ENCODE measurements around the gene DSCAML1.
A peak's percentile ranks its signal among the peaks of the same experiment; 100 is the strongest.

DSCAML1 gene

DNA sequence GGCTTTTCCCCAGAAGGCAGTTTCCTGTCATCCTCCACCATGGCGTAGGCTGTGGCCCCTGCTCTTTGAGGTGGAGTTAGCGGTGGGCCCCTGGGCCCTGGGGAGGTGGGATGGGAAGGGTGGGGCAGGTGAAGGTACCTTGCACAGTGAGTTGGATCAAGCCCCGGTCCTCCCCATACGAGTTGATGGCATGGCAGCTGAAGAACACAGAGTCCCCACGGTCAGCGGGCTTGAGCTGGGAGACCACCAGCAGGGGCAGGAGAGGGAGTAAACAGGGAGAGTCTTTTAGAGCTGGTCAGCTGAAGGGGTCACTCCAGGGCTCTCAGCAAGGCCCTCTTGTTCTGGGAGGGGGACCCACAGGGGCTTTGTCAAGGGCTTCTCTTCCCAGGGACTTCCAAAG is 316.0 kb downstream of the DSCAML1 start:
- no peak for DNase-seq

DNA sequence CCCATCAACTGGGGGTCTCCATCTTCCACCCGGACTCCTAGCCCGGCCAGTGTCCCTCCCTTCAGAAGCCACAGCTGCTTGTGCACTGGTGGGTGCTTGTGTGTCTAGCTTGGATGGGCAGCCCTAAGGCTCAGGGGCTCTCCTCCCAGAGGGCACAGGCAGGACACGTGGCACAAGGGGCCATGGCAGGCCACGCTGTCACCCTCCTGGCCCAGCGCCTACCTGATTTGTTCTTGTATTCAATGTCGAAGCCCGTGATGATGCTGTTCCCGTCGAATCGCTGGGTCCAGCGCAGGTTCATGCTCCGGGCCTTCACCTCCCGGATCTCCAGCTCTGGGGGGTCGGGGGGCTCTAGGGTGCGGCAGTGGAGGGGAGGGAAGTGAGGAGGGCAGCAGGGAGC is 316.8 kb downstream of the DSCAML1 start:
- DNase-seq: no peak

DNA sequence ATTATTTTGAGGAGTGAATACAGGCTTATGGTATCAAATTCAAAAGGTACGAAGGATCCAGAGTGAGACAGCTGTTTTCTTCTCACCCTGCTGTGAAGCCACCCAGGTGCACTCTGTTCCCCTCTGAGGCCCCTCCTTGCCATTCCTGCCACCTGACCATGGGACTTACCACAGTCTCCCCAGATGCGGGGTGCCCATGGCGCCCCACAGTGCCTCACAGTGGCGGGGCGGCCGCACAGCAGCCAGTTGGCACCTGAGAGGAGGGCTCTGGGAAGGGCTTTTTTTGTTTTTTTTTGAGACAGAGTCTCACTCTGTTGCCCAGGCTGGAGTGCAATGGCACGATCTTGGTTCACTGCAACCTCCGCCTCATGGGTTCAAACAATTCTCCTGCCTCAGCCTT is 317.6 kb downstream of the DSCAML1 start:
- no peak for DNase-seq

DNA sequence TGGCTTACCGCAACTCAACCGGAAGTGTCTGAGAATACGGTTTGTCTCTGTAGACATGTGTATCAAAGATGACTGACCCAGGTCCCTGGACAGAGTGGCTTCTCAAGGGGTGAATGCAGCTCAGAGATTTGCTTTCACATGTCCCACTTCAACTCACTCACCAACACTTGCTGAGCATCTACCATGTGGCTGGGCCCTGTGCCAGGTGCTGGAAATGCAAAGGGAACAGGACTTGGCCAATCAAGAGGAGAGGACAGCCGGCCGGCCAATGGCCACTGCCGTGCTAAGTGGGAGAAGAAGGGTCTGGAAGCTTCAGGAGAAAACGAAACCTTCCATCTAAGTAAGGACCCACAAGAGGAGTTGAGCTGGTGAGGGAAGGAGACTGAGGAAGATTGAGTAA is 318.1 kb downstream of the DSCAML1 start:
- DNase-seq: no peak

DNA sequence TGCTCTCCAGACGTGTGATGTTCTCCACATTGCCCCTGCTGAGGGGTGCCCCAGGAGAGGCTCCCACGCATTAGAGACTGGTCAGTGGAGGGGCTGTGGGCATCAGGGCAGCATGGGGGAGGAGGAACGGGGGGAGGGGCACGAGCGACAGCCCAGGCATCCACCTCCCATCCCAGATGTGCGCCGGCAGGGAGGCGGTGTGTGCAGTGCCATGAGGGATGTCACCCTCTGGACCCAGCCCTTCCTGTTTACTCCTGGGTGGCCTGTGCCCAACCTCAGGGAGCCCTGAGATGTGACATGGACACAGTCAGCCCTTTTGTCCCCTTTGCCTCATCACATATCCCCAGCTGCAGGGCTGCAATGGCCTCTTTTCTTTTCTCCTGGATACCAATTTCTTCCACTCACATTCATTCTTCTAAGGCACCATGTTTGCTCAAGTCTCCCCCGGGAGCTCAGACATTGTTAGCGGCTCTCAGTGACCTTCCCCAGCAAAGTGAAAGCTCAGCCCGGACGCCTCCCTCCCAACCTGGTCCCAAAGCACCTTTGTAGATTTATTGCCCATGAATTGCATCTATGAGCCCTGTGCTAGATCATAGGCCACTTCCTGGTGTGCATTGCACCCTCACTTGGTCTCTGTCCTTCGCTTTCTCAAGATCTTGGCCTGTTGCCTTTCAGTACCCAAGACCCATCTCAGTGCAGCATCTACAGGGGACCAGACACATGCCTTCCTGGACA is 318.7 kb downstream of the DSCAML1 start:
- DNase-seq: no peak

DNA sequence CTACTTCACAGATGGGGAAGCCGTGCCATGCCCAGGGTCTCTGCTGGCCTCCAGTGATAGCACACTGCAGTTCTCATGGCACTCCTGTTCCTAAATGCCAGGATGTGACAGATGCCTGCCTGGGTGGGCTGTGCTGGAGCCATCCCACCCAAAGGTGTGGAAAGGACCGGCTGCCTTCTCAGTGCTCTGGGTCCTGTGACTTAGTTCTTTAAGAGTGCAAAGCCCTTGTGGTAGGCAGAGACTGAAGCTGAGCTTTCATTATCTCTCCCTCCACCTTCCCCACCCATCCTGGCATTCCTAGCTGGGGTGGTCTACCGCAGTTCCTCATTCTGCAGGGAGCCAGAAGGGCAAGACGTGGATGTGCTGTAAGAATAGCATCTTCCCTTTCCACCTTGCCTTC is 319.3 kb downstream of the DSCAML1 start:
- DNase-seq: no peak

DNA sequence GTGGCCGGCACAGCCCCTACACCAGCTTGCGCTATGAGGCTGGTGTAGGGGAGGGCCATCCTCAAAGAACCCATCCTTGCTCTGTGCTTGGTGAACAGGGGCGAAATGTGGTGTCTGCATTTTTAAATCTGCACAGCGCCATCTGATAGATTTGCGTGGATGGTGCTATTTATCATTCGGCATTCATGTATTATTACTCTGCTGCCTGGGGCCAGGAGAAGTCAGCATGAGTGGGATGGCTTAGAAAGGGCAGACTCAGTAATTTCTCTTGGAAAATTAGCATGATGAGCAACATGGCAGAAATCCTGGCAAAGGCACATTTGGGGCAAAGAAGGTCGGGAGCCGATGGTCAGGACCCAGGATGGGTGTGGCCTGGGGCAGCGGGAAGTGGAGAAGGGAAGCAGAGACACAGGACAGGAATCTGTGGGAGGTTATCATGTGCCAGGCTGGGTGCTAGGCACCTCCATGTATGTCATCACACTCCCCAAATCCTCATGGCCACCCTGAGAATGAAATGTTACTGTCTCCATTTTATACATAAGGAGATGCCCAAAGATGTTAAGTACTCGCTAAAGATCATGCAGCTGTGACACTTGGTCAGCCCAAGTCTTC is 320.4 kb downstream of the DSCAML1 start:
- DNase-seq: no peak

DNA sequence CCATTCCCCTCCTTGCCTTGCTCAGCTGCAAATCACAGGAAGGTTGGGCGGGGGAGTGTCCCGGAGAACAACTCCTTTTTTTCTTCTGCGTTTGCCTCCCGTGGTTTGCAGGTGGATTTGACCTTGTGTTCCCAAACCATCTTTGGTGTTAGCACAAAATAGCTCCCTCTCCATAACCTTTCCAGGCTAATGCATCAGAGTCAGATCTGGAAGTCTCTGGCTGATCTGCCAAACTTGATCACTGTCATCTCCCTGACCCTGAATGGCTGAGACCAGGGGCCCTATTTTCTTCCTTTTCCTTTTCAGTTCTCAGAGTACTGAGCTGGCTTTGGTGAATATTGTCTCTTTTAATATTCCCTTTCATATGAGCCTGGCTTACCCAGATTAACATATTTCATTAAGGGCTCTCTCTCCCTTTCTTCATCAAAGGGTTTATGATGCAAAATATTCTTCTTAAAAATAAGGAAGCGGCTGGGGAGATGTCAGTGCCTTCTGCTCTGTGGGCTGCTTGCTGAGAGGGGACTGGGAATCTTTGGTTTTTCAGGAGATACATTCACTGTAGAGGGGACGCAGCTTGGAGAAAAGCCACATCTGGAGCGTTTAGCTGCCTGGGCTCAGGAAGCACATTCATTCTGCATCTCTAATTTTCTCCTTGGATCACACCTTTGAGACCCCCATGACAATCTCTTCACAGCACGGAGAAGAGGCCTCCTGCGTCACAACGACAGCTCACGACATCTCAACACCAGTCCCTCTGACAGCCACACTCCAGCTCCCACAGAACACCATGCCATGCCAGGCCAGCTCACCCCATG is 321.1 kb downstream of the DSCAML1 start:
- no peak for DNase-seq

DNA sequence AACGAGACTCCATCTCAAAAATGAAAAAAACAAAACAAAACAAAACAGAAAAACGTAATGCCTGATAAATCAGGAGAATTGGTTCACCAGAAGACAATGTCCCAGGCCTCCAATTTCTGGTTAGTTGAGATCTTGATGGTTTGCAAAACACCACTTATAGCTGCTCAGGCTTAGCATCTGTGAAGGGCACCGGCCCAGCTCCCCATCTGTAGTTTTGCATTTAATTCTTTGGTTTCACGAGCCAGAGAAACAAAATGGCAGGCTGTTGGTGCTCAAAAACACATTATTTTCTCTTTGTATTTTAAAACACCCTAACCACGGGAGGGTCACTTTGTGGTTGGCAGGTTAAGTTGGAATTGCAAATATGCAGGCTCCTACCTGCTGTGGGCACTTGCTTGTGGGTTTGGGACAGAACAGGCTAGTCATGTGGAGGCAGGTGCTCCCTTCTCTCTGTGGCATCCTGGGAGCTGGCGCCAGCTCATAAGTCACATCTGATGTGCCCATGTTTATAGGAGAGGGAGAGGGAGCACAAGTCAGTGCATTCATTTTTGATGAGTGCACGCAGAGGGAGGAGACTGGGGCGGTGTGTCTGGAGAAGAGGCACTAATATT is 323.4 kb downstream of the DSCAML1 start:
- no peak for DNase-seq

DNA sequence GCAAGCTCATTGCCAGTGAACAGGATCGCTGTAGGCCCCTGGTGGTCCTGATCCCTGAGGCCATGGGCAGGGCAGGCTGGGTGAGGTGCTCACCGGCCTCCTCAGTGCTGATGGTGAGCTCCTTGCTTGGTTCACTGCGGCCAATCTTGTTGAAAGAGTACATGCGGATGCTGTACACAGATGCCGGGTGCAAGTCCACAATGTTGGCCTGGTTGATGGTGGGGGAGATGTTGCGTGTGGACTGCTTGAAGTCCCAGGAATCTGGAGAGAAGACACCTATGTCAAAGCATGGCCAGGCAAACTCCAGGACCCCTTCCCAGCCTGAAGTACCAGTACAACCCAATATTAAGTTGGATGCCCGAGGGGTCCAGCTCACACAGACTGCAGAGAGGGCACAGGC is 325.2 kb downstream of the DSCAML1 start:
- no peak for DNase-seq

DNA sequence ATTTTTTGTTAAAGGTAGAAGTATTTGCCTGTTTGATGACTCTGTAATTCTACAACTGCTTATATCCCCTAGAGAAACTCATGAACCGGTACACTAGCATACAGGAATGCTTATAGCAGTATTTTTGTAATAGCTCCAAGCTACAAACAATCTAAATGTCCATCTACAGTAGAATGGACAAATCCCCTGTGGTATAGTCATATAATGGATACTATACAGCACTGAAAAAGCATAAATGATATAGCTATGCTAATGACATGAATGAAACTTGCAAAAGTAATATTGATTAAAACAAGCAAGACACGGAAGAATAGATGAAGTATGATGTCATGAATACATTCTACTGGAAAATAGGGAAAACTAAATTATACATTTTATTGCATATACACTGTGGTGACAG is 326.4 kb downstream of the DSCAML1 start:
- DNase-seq: no peak

DNA sequence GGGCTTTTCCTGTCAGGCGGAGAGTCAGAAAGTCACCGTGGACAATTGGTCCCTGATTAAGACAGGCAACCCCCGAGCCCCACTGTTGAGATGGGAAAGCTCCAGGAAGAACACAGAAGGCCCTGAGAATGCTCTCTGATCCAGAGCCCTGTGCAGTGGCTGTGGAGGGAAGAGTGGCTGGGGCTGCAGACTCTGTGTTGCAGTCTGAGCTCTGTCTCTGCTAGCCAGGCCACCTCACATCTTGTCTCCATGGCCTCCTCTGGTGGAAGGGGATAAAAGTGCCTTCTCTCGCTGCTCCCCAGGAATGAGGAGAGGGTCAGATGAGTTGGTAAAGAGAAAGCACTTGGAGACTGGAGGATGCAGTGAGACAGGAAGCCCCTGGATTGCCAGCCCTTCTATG is 328.1 kb downstream of the DSCAML1 start:
- no peak for DNase-seq

DNA sequence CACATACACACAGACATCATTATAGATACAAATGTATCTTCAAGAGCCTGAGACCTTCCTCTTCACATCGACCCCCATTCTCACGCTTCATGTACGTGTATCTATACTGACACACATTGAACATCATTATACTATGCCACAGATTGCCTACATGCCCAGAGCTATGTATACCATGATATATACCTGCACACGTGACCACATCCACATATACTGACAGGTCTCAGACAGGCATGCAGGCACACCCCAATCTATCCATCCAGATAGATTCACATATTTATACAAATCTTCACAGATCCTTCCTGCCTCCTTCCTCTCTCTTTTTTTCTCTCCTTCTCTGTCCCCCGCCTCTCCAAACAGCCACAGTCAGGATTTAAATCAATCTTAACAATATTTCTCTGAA is 329.2 kb downstream of the DSCAML1 start:
- no peak for DNase-seq

DNA sequence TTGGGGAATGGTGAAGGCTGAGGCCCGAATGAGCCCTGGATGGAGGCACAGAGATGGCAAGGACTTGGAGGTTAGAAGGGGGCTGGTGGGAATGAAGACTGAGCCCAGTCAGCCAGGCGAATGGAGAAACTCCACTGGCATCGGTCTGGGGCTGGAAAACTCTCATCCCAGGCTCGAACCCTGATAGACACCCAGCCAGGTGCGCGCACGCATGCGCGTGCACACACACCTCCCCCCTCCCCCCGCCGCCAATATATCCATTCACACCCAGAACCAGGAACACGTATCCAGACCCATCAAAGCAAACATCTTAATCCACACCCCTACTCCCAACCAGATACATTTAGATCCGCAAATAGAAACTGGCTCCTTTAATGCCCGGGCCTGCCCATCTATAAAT is 330.1 kb downstream of the DSCAML1 start:
- DNase-seq: no peak

DNA sequence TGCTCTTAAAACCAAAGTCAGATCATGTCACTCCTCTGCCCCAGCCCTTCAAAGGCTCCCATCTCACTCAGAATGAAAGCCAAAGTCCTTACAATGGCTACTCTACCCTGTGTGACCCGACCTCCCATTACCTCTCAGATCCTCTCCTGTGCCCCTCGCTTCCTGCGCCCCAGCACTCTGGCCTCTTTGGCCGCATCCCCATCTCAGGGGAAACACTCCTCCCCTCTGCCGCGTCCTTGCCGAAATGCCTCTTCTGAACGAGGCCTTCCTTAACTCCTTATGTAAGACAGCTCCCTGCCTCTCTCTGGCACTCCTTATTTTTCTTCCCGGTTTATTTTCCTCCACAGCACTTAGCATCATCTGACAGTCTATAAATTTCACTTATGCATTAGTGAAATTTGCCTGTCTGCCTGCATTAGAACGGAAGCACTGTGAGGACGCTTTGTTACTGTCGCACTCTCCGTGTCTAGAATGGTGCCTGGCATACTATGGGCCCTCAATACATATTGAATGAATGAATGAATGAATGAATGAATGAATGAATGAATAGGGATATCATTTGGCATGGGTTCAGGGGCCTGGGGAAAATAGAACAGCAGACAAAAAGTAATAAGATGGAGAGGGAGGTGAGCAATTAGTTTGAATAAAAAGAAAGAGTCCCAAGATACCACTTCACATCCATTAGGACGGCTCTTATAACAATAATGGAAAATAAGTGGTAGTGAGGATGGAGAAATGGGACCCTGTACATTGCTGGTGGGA is 331.6 kb downstream of the DSCAML1 start:
- DNase-seq: no peak

DNA sequence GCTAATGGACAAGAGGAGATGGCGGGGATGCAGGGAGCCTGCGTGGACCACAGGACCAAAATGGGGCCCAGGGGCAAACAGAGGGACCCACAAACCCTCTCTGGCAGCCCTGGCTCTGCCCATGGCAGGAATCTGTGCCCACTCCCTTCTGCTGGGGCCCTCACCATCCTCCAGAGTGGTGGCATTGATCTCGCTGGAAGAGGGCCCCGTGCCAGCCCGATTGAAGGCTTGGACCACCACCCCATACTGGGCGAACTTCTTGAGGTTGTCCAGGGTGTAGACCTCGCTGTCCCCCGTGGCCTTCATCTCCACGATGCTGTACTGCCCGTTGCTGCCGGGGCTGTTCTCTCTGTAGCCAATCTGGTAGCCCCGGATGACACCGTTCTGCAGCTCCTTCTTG is 332.2 kb downstream of the DSCAML1 start:
- no peak for DNase-seq

DNA sequence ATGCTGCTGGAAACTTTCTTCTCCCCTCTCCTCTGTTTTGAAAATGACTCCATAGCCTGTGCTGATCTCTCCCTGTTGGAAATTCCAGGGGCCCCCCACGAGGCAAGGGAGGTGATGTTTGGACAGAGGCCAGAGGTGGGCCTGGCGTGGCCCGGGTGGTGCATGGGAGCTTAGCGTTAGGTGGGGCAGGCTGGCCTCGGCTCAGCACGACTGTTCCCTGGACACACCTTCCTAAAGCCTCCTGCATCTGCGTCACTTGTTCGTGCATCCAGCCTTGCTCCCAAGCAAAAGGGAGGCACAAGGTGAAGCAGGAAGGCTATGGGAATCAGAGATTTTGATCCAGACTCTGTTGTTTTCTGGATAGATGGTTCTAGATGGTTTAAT is 334.2 kb downstream of the DSCAML1 start:
- DNase-seq: no peak

DNA sequence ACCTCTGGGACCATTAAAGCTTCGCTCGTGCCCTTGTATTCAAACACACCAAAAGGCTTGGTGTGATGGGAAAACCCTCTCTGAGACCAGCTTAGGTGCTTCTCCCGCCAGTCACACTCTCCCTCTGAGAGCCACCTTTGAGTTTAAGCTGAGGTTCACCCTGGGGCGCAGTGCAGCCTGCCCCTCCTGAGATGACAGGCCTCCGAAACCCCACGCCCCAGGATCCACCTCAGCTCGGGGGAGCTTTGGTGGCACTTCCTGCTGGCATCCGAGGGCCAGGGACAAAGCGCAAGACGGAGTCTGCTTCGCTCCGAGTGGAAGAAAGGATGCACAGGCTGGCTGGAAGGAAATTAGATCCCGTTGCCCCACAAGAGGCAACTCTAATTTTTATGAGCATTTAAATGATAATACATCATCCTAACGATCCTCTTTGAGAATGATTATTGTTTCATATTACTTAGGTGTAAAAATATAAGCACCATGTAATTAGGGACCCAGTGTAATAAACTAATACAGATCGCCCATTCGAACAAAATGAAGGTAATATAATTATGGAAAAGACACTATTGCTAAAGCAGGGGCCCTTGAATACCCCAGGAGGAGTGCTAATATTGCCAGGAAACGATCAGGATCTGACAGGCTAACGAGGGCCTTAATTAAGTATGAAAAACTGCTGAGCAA is 334.7 kb downstream of the DSCAML1 start:
- DNase-seq: no peak

DNA sequence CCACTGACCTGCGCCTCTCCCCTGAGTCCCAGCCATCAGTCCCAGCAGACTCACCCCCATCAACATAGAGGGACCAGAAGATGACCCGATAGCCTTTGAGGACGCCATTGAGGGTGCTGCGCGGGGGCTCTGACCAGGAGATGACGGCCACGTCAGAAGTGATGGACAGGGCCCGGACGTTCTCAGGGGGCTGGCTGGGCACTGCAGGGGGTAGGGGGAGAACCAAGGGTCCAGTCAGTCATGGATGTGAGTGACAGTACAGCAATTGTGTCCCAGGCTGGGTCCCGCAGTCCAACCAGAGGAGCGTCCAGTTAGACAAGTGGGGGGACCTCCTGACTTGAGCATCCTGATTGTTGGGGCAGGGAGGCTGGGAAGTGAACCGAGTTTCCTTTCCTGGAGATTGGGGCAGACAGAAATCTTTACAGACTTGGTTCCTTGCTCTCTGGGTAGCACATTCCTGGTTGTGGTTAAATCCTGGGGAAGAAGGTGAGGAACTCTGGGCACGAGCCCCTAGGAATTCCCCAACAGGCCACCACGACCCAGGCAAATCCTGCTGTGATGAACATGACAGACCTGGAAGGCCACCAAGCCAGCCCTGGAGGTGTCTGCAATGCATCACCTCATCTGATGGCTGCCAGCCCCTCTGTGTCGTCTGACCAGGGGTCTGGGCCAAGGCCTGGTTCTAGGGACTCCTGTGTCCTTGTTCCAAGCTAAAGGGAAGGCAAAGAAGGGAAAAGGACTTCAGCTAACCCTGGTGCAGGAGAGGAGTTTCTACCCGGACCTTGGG is 335.4 kb downstream of the DSCAML1 start:
- DNase-seq: no peak

DNA sequence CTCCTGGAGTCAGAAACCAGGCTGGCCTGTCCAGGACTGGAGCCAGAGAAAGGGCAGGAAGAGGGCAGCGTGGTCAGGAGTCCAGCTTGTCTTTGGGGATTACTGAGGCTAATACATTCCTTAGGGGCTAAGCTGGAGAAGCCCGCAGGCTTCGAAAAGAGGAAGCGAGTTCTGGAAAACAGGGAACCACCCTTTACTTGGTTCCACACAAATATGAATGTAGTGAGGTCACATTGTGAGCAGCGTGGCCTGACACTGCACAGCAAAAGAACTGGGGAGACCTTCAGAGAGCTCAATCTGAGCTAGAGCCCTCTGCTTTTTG is 337.1 kb downstream of the DSCAML1 start:
- DNase-seq: peak; percentile 83

DNA sequence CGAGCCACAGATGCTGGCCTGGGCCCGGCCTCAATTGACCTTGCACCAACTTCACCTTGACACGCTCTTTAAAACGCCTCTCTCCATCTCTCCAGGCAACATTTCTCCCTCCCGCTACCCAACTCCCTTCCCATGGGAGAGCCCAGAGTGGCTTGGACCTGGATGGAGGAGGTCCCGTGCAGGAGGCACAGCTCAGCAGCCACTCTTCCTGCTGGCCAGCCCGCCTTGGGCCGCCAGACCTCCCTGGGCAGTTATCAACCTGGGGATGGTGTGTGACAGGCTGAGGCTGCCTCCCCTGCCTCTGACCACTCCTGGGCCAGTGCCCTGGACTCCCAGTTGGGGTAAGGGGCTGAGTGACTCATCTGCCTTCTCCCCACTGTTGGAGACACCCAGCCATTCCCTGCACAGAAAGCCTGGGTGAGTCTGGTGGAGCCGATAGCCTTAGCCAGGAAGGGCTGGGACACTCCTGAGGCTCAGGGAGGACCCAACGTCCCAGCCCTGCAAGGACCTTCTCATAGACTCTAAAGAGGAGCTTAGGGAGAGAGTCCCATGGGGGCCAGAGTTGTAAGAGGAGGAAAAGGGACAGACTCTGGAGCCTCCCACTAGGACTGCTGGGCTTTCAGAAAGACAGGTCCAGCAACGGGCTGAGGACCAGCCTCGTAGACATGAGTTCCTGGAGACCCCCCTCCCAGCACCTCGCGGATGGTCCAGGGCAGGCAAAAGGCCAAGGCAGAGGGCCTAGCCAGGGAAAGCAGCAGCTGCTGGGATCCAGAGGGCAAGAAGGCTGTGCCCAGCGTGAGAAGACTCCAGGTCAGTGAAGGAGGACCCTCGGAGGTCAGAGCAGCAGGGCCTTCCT is 337.7 kb downstream of the DSCAML1 start:
- DNase-seq: no peak
